GM18858 (cell line): ENCODE results near the gene GNAI1.

Source experiments
- ATAC-seq: cut with Tn5 transposase; IDR thresholded peaks from one replicate; pipeline ENCODE4 v1.9.1; 2021; ENCODE audit not compliant: unreplicated experiment

GNAI1 gene

GRCh38 chr7:80204919-80205318 lies 70.3 kb downstream of the GNAI1 start:
- ATAC-seq = no peak

GRCh38 chr7:80206763-80207162 lies 72.1 kb downstream of the GNAI1 start:
- ATAC-seq = peak; percentile 90

- ATAC-seq = no peak
These were observed 72.9 kb downstream of the GNAI1 start for GRCh38 chr7:80207501-80207900.

- no peak for ATAC-seq
These were observed 74.1 kb downstream of the GNAI1 start for GRCh38 chr7:80208700-80209099.

GRCh38 chr7:80210400-80210799 lies 75.8 kb downstream of the GNAI1 start:
- no peak for ATAC-seq

DNA sequence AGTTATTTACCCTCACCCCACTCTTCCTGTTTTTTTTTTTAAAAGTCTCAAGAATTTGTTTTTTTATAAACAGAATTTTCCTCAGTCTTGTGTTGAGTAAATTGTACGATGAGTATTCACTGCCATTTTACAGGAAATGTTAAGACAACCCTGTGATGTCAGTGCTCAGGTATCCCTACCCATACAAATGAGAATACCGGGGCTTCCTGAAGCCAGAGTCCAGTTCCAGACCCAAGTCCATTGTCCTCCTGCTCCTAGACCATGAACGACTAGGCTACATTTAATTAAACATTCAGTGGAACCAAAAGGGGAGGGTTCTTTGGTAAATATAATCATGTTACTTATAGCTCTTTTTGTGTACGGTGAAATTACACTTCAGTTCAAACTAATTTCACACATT lies 79.2 kb downstream of the GNAI1 start:
- no peak for ATAC-seq

GRCh38 chr7:80215734-80216133 lies 81.1 kb downstream of the GNAI1 start:
- ATAC-seq = no peak

DNA sequence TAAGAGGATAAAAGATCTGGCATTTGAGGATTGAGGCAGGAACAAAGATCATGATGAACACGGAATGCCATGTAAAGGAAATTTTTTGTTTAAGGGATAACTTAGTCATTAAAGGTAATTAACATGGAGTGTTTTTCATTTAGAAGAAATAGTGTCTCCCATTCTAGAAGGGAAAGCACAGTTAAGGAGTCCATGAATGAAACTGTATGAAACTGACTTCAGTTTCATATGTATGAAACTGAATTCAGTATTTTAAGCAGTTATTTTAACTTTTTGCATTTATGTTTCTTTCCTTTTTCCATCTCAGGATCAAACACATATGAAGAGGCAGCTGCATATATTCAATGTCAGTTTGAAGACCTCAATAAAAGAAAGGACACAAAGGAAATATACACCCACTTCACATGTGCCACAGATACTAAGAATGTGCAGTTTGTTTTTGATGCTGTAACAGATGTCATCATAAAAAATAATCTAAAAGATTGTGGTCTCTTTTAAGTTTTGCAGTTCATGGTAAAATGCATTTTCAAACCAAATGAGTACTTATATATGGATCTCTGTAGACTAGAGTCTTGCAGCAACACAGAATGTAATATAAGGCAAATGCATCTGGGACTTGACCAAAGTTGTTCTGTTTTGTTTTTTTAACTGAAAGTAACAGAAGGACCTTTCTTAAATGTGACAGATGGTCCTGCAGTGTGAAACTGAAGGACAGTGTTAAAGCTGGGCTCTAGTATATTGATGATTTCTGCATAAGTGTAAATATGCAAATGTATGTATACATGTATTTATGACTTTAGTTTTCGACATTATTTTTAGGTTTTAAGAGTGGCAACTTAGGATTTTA lies 82.6 kb downstream of the GNAI1 start:
- no peak for ATAC-seq

DNA sequence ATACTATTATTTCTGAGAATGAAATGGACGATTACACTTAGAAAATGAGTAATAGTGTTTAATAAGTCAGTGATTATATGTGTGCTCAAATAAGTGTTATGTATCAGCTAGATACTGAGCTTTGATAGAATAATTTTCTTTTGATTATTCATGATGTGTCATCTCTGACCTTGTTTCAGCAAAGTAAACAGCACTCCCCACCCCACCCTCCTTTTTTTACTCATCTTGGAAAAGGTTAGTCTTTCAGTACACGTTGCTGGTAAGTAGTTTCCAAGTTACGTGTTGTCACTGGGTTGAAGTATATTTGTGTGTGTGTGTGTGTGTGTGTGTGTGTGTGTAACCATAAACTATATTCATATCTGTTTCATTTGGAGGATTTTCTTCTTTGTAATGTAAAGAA lies 84.1 kb downstream of the GNAI1 start:
- ATAC-seq = no peak

- no peak for ATAC-seq
These were observed 85.5 kb downstream of the GNAI1 start for GRCh38 chr7:80220022-80220634.

GRCh38 chr7:80224415-80224814 lies 89.8 kb downstream of the GNAI1 start:
- no peak for ATAC-seq

DNA sequence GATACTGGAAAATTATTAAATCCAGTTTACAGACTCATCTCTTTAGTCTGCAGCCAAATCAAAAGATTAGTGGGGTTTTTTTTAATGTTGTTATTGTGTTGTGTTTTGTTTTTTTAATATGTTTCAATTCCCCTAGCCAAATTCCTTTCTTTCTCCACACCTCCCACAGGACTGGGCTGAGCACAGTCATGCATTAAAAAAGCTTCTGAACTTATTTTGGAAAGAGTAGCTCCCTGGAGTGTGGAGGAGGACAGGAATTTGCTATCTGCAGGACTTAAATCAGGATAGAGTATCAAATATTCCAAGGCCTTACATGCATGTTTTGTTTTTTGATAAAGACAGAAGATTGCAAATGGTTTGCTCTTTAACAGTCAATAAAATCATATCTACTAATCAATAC lies 90.7 kb downstream of the GNAI1 start:
- ATAC-seq = no peak

DNA sequence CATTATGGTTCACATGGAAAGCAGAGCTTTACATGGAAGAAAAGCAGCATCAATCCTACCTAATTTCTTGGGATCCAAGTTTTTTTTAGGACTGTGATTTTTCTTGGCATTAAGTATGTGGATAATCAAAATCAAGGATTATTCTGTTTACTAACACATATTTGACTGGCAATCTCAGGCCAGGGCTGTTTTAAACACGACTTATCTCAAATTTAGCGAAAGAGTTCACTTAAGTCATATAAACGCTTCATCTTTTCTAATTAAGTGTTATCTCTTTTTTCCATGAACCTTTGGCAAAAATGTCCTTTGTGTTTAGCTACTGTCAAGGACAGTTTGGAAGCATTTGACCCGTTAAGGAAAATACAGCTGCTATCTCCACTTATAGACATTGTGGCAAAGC lies 92.0 kb downstream of the GNAI1 start:
- no peak for ATAC-seq

GRCh38 chr7:80230327-80230726 lies 95.7 kb downstream of the GNAI1 start:
- no peak for ATAC-seq

DNA sequence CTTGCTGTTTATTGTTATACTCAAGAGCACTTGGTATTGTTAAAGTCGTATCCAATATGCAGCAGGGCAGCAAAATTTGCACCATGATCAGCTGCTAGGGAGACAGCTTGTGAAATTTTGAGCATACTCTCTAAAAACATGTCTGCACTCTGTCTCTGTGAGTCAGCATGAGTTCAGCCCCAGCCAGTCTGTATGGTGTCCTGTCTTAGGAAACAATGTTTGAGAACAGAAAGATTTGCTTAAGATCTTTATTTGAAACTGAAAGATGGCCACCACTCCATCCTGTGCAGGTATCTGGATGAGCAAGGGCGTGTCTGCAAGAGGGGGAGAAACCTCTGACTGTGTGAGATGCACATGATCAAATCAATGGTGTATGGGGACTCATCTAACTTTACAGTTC lies 97.1 kb downstream of the GNAI1 start:
- no peak for ATAC-seq

- no peak for ATAC-seq
These were observed 98.5 kb downstream of the GNAI1 start for GRCh38 chr7:80232979-80233724.

DNA sequence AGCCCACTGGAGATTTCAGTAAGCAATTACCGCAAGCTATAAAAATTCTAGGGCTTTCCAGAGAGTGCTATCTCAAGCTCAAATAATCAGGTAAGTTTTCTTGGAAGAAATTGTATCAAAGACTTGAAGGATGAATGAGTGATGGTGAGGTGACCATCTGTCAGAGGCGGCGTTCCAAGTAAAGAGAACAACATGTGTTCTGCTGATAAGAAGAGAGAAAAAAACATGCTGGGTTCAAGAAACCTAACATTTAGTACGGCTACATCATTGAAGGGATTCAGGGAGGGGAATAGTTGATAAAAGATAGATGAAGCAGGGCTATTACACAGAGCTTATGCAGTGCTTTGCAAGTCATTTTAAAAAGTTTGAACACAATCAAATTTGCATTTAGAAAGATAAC lies 100.7 kb downstream of the GNAI1 start:
- no peak for ATAC-seq

- ATAC-seq = no peak
These were observed 102.0 kb downstream of the GNAI1 start for GRCh38 chr7:80236681-80237080.

GRCh38 chr7:80240265-80241025 lies 105.8 kb downstream of the GNAI1 start:
- no peak for ATAC-seq

GRCh38 chr7:80241671-80242070 lies 107.0 kb downstream of the GNAI1 start:
- ATAC-seq = no peak

GRCh38 chr7:80243425-80243824 lies 108.8 kb downstream of the GNAI1 start:
- ATAC-seq = no peak
